Measurements from ENCODE around the gene CARD9.

The CARD9 gene

DNA sequence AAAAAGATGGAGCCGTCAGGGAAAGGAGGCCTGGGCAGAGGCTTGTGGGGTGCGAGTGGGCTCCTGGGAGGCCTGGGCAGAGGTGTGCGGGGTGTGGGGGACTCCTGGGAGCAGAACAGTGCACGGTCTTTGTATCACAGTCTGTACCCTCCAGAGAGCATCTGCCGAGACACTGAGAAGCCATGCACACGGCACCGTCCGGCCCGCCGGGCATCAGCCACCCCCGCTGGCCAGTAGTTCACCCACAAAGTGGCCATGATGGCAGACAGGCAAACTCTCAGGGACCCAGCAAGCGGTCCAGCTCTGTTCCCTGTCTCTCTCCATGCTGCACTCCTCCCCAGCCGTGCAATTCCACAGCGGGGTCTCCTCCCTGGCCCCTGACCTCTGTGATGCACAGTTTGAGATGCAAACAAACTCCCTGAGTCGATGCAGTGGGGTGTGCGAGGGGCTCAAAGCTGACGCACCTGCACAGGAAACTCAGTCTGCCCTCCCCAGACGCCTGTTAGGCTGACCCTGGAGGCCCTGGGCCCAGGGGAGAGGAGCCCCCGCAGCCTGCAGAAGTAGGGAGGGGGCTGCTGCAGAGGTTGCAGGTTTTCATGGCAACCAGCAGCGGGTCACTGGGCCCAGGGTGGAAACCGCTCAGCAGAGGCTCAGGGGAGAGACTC is 55.2 kb downstream of the CARD9 start:
- DNase-seq, result no peak

GRCh38 chr9:136317695-136318094 is 55.8 kb downstream of the CARD9 start:
- DNase-seq, result no peak

DNA sequence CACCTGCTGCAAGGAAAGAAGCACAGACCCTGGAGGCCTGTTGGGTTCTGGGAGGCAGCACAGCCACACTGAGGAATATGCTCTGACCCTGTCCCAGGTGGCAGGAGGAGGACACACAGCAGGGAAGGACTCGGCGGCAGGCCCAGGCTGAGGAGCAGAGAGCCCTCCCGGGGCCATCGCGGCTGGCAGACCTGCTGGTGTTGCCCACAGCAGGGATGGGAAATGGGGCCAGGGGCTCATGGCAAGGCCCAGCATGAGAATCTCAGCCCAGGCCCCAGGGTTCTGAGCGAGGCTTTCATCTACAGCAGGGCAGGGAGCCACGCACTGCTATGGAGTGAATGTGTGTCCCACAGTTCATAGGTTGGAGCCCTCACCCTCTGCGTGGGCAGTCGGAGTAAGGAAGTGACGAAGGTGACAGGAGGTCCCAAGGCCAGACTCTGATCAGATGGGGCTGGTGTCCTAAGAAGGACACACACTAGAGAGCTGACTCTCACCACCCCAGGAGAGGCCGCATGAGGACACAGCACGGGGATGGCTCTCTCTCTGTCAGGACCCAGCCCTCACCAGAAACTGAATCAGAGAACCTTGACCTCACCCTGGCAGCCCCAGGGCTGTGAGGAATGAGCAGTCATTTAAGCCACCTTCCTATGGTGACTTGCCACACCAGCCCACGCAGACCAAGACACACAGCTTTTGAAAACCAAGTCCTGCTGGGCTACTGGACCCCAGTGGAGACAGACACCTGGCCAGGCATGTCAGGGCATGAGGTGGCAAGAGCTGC is 56.4 kb downstream of the CARD9 start:
- no peak for DNase-seq

DNA sequence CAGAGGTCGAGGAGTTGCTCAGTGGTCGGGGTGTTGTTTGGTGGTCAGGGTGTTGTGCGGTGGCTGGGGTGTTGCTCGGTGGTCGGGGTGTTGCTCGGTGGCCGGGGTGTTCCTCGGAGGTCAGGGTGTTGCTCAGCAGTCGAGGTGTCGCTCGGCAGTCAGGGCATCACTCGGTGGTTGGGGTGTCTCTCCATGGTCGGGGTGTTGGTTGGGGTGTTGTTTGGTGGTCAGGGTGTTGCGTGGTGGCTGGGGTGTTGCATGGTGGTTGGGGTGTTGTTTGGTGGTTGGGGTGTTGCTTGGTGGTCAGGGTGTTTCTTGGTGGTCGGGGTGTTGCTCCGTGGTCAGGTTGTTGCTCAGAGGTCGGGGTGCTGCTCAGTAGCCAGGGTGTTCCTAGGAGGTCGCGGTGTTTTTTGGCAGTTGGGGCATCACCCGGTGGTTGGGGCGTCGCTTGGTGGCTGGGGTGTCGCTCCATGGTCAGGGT is 57.2 kb downstream of the CARD9 start:
- DNase-seq, result peak; percentile 74

DNA sequence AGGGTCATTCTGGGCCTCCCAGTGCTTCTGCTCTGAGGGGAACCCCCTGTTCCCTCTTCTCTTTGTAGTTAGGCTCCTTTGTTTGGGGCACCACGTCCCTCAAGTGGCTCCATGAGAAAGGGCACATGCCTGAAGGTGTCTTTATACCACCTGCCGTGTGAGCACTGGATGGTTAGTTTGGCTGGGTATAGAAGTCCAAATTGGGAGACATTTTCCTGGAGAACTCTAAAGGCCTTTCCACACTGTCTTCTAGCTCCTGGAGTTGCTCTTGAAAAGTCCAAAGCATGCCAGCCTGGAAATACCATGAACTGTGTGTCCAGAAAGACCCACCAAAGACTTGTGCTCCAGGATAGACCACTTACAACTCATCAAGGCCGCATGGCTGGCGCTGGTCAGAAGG is 58.5 kb downstream of the CARD9 start:
- DNase-seq, result no peak

- DNase-seq, result no peak
Observed at GRCh38 chr9:136314056-136314416, 59.4 kb downstream of the CARD9 start.
